Peyer's patch (tissue), 4 donors: ENCODE data around the gene PRG2.

Source experiments
- CTCF ChIP-seq, 6 experiments: fragments of 450-650 bp in 4 of 6; fragments of 200-600 bp in 2 of 6; sonication (generic) in 1 of 6; IDR thresholded peaks; one replicate each; pipeline ENCODE4 v1.5.1; 2017 to 2019; ENCODE audit warnings: antibody characterized with exemption in 6 of 6, mild to moderate bottlenecking in 3 of 6, moderate library complexity in 1 of 6
- POLR2A ChIP-seq, 2 donors: fragments of 450-650 bp; IDR thresholded peaks; one replicate each; pipeline ENCODE4 v1.5.1; 2017; ENCODE audit warnings: antibody characterized with exemption in 2 of 2, mild to moderate bottlenecking in 2 of 2, moderate library complexity in 2 of 2

GRCh38 chr11:57353852-57354251 is 36.6 kb downstream of the PRG2 start:
- TF ChIP-seq POLR2A (IDR thresholded peaks at IDR 0.05) (no peak), CTCF (IDR thresholded peaks at IDR 0.05) (no peak)
